Epithelial cell of proximal tubule (primary cell): ENCODE measurements around the gene GPX4. TPM values are rescaled to one million over a fixed set of nuclear protein-coding genes. Genes with fewer than 3 reads are reported as not detected.

ENCODE experiments used
- DNase-seq: peaks from one replicate; pipeline ENCODE4 v3.0.0-alpha.2; 2011; ENCODE audit warnings: low read depth
- H3K4me3 ChIP-seq: 2 replicates; pipeline ENCODE4 v1.5.1; 2011; ENCODE audit warnings: low read depth, mild to moderate bottlenecking, low read length
- CTCF ChIP-seq: conservative IDR thresholded peaks from 2 replicates; pipeline ENCODE4 v1.5.1; 2012; ENCODE audit warnings: low read depth, mild to moderate bottlenecking, low read length
- total RNA-seq: library from RNA; depleted of rRNA; stranded (reverse); fragments of >200 nt; gene quantifications from 2 replicates; pipeline ENCODE4 v1.2.3, GENCODE V29; 2015

The GPX4 gene
- total RNA-seq, 1 donor from 2014 or later, result 457 TPM

- H3K4me3 ChIP-seq, result no peak overlapping the region
- peak; percentile 15 for TF ChIP-seq CTCF
- DNase-seq, result no peak
These were observed 33.2 kb upstream of the GPX4 start for GRCh38 chr19:1070576-1070930.

- no peak for DNase-seq
- H3K4me3 ChIP-seq, result no peak overlapping the region
- no peak for TF ChIP-seq CTCF
These were observed 32.6 kb upstream of the GPX4 start for GRCh38 chr19:1070931-1071791.

GRCh38 chr19:1072371-1073015 lies 31.3 kb upstream of the GPX4 start:
- no peak for DNase-seq
- TF ChIP-seq CTCF, result no peak
- no peak overlapping the region for H3K4me3 ChIP-seq

- no peak overlapping the region for H3K4me3 ChIP-seq
- no peak for TF ChIP-seq CTCF
- no peak for DNase-seq
These were observed 30.5 kb upstream of the GPX4 start for GRCh38 chr19:1073063-1073955.

- DNase-seq, result no peak
- H3K4me3 ChIP-seq, result no peak overlapping the region
- TF ChIP-seq CTCF, result no peak
These were observed 29.8 kb upstream of the GPX4 start for GRCh38 chr19:1073956-1074517.

- H3K4me3 ChIP-seq, result peak overlapping the region; percentile 27
- no peak for TF ChIP-seq CTCF
- DNase-seq, result no peak
These were observed 29.1 kb upstream of the GPX4 start for GRCh38 chr19:1074544-1075283.
